OCI-LY3 (cell line): ENCODE data around the gene ZDHHC22.

Source experiments
- H2AFZ ChIP-seq: fragments of 200-600, 300-600 bp; shearing (Covaris generic); 2 replicates; pipeline ENCODE4 v1.6.0; 2014; ENCODE audit warnings: antibody characterized with exemption, low read depth, low read length
- H3K27ac ChIP-seq: fragments of 200-600, 300-600 bp; sonication (generic); 2 replicates; pipeline ENCODE4 v1.5.1; 2014; ENCODE audit warnings: mild to moderate bottlenecking, low read length, moderate library complexity, mixed read lengths
- H3K27me3 ChIP-seq: fragments of 200-600, 300-600 bp; sonication (generic); 2 replicates; pipeline ENCODE4 v1.6.1; 2014; ENCODE audit warnings: low read depth, low read length, mixed read lengths
- H3K36me3 ChIP-seq: fragments of 200-600, 300-600 bp; sonication (generic); replicated peaks from 2 replicates; pipeline ENCODE3; 2014; ENCODE audit warnings: low read depth, low read length, mixed read lengths
- H3K4me1 ChIP-seq: fragments of 300-600, 200-600 bp; sonication (generic); 2 replicates; pipeline ENCODE4 v1.6.1; 2014; ENCODE audit warnings: low read length, mixed read lengths
- H3K4me2 ChIP-seq: fragments of 200-600, 300-600 bp; sonication (generic); 2 replicates; pipeline ENCODE4 v1.6.1; 2014; ENCODE audit warnings: low read length, mixed read lengths
- H3K4me3 ChIP-seq: fragments of 300-600, 200-600 bp; sonication (generic); 2 replicates; pipeline ENCODE4 v1.5.1; 2014; ENCODE audit warnings: antibody characterized with exemption, mild to moderate bottlenecking, low read length, moderate library complexity
- H3K79me2 ChIP-seq: fragments of 300-600, 200-600 bp; shearing (Covaris generic); 2 replicates; pipeline ENCODE4 v1.6.1; 2014; ENCODE audit warnings: mild to moderate bottlenecking, low read length, mixed read lengths
- H3K9ac ChIP-seq: fragments of 300-600, 200-600 bp; shearing (Covaris generic); 2 replicates; pipeline ENCODE4 v1.6.0; 2014; ENCODE audit warnings: mild to moderate bottlenecking, low read length, moderate library complexity
- H3K9me3 ChIP-seq: fragments of 200-600, 300-600 bp; shearing (Covaris generic); 2 replicates; pipeline ENCODE4 v1.6.1; 2014; ENCODE audit warnings: low read length, mixed read lengths; ENCODE audit not compliant: insufficient read depth
- H4K20me1 ChIP-seq: fragments of 200-600, 300-600 bp; sonication (generic); 2 replicates; pipeline ENCODE4 v1.6.1; 2016; ENCODE audit warnings: low read length, mixed read lengths; ENCODE audit not compliant: insufficient read depth
- EZH2phosphoT487 ChIP-seq: fragments of 200-600 bp; shearing (Covaris generic); IDR thresholded peaks from 2 replicates; pipeline ENCODE4 v1.6.1; 2018; ENCODE audit warnings: antibody characterized with exemption, mixed run types, low read depth
- TF ChIP-seq, protein P1 (sequence below): fragments of 200-600, 300-600 bp; sonication (generic); IDR thresholded peaks from 2 replicates; pipeline ENCODE4 v1.5.1; 2014; ENCODE audit warnings: antibody characterized with exemption, low read length, low read depth

Gene ZDHHC22

DNA sequence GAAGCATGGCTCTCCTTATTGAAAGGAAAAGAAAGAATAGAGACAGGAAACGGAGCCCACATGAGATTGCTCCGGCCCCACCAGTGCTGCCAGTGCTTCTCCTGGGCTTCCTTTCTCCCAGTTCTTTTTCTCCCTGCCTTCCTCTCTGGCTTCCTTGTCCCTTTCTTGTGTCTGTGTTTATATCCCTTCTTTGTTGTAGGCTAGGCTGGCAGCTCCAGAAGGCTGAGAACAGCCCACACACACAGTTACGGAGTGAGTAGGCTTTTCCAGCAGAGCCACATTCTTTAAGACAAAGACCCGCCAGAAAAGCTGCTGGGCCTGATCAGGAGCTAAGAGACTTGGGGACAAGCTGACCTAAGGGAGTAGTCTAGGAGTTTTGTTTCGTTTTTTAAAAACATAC, 30.6 kb downstream of the ZDHHC22 start:
- no peak for TF ChIP-seq EZH2phosphoT487
- TF ChIP-seq, protein P1, sequence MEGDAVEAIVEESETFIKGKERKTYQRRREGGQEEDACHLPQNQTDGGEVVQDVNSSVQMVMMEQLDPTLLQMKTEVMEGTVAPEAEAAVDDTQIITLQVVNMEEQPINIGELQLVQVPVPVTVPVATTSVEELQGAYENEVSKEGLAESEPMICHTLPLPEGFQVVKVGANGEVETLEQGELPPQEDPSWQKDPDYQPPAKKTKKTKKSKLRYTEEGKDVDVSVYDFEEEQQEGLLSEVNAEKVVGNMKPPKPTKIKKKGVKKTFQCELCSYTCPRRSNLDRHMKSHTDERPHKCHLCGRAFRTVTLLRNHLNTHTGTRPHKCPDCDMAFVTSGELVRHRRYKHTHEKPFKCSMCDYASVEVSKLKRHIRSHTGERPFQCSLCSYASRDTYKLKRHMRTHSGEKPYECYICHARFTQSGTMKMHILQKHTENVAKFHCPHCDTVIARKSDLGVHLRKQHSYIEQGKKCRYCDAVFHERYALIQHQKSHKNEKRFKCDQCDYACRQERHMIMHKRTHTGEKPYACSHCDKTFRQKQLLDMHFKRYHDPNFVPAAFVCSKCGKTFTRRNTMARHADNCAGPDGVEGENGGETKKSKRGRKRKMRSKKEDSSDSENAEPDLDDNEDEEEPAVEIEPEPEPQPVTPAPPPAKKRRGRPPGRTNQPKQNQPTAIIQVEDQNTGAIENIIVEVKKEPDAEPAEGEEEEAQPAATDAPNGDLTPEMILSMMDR: no peak
- Histone ChIP-seq H3K9me3 (no peaks in the 10 kb centered on the region), H2AFZ (no peak overlapping the region), H4K20me1 (0 out of 2 replicates have a peak, but pooled peaks cover 9% of the 10 kb centered on the region), H3K4me3 (no peak overlapping the region), H3K27me3 (no peaks in the 10 kb centered on the region), H3K9ac (no peak overlapping the region), H3K36me3 (peaks cover 77% of the 10 kb centered on the region), H3K79me2 (peaks cover 10% of the 10 kb centered on the region; the same call in 1 of the 2 replicates), H3K27ac (no peak overlapping the region), H3K4me2 (no peak overlapping the region), H3K4me1 (peaks cover 5% of the 10 kb centered on the region; the same call in 1 of the 2 replicates)

DNA sequence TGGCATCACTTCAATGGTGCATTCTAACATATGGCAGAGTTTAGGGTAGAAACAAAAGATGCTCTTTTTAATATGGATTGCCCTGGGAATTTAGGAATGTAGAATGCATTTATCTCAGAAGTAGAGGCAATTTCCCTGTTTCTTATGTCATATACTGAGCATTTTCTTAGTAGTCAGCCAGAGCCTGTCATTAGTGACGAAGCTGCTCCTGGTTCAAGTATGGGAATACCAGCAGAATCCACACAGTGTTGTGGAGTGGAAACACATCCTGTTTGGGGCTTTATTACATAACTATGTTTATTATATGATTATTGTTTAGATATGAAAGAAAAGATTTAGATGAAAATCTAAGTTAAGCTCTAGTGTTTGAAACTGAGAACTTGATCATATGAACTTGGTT, 31.3 kb downstream of the ZDHHC22 start:
- Histone ChIP-seq H3K4me1 (peaks cover 11% of the 10 kb centered on the region), H3K4me3 (no peak overlapping the region), H3K9ac (no peak overlapping the region)

DNA sequence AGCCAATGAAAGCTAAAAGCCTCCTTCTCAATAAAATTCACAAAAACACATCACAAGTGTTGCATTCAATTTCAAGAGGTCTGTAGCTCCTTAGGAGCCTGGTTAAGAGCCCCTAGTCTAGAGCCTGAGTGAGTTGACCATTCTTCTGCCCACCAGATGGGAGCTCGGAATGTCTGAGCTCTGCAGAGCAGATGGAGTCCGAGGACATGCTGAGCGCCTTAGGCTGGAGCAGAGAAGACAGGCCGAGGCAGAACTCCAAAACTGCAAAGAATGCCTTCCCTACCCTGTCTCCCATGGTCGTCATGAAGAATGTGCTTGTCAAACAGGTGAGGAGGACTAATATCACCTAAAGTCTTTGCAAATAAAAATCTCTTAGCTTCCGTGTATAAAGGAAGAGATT, 31.9 kb downstream of the ZDHHC22 start:
- H3K79me2 ChIP-seq: peaks cover 16% of the 10 kb centered on the region
- H3K4me3 ChIP-seq: no peak overlapping the region
- no peak overlapping the region for H3K9ac ChIP-seq
- H3K4me2 ChIP-seq: no peak overlapping the region
- peaks cover 15% of the 10 kb centered on the region for H3K4me1 ChIP-seq
- H3K9me3 ChIP-seq: no peaks in the 10 kb centered on the region
- H2AFZ ChIP-seq: no peak overlapping the region
- TF ChIP-seq EZH2phosphoT487: no peak
- TF ChIP-seq, protein P1: no peak
- peaks cover 74% of the 10 kb centered on the region for H3K36me3 ChIP-seq
- H4K20me1 ChIP-seq: peaks cover 14% of the 10 kb centered on the region; the same call in 1 of the 2 replicates
- no peaks in the 10 kb centered on the region for H3K27me3 ChIP-seq
- H3K27ac ChIP-seq: no peak overlapping the region

More for the DNA sequence above, 31.3 kb downstream of the ZDHHC22 start:
- Histone ChIP-seq H3K27me3 (no peaks in the 10 kb centered on the region), H3K4me2 (no peak overlapping the region), H3K27ac (no peak overlapping the region), H2AFZ (no peak overlapping the region), H3K9me3 (no peaks in the 10 kb centered on the region), H3K36me3 (peaks cover 80% of the 10 kb centered on the region), H4K20me1 (peaks cover 9% of the 10 kb centered on the region; the same call in 1 of the 2 replicates), H3K79me2 (peaks cover 10% of the 10 kb centered on the region)
- TF ChIP-seq EZH2phosphoT487: no peak
- TF ChIP-seq, protein P1: no peak

DNA sequence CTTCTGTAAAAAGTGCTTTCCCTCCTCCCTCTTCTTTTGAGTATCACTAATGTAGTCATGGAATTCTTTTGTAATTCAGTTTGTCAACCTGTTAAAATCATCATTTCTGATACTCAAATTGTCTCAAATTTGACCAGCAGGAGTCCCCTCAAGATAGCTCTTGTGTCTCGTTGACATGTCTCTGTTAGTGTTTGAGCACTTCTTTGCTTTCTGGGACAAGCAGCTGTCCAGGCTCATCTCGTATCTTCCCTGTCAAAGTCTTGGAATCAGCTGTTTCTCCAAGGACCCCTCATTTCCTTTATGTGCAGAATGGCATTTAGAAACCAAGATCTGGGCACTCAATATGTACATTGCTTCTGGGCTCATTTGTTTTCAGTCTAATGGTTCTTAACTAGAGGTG, 32.8 kb downstream of the ZDHHC22 start:
- Histone ChIP-seq H4K20me1 (peaks cover 21% of the 10 kb centered on the region), H3K27ac (no peak overlapping the region), H3K9me3 (no peaks in the 10 kb centered on the region), H3K79me2 (peaks cover 25% of the 10 kb centered on the region), H3K4me2 (no peak overlapping the region), H3K36me3 (peaks cover 71% of the 10 kb centered on the region), H3K9ac (no peak overlapping the region), H2AFZ (no peak overlapping the region), H3K4me3 (no peak overlapping the region), H3K4me1 (peaks cover 15% of the 10 kb centered on the region), H3K27me3 (no peaks in the 10 kb centered on the region)
- TF ChIP-seq, protein P1: peak; percentile 32
- TF ChIP-seq EZH2phosphoT487: no peak
